Neural crest cell (in vitro differentiated cells): ENCODE results near the gene SPEG. TPM values are rescaled to one million over a fixed set of nuclear protein-coding genes. Genes with fewer than 3 reads are reported as not detected.

Source experiments
- DNase-seq: peaks from one replicate; pipeline ENCODE4 v3.0.0; 2021; ENCODE audit warnings: low read depth, mixed read lengths, low spot score
- H3K27ac Mint-ChIP-seq: one replicate; pipeline ENCODE4 v1.8.0; 2021; ENCODE audit warnings: mild to moderate bottlenecking, mixed read lengths; ENCODE audit not compliant: unreplicated experiment
- H3K27me3 Mint-ChIP-seq: 2 replicates; pipeline ENCODE4 v1.8.0; 2021; ENCODE audit warnings: low read depth, mild to moderate bottlenecking, mixed read lengths
- H3K36me3 Mint-ChIP-seq: 2 replicates; pipeline ENCODE4 v1.8.0; 2021; ENCODE audit warnings: low read depth, mild to moderate bottlenecking, mixed read lengths
- H3K4me1 Mint-ChIP-seq: 2 replicates; pipeline ENCODE4 v1.8.0; 2021; ENCODE audit warnings: mixed read lengths
- H3K4me3 Mint-ChIP-seq: one replicate; pipeline ENCODE4 v1.8.0; 2021; ENCODE audit warnings: mild to moderate bottlenecking, mixed read lengths
- H3K9me3 Mint-ChIP-seq: 2 replicates; pipeline ENCODE4 v1.8.0; 2021; ENCODE audit warnings: mixed read lengths
- total RNA-seq: library from RNA; stranded (reverse); gene quantifications from 2 replicates; pipeline ENCODE4 v1.2.1, GENCODE V29; 2021
- TF ChIP-seq, protein P1 (sequence below): fragments of 200-600 bp; sonication (generic); conservative IDR thresholded peaks from 2 replicates; pipeline ENCODE4 v1.5.0; 2021; ENCODE audit warnings: antibody characterized with exemption, mild to moderate bottlenecking

The SPEG gene
- total RNA-seq, 1 donor from 2014 or later, result 13.4 TPM

- no peaks in the 10 kb centered on the region for H3K36me3 Mint-ChIP-seq
- no peak for DNase-seq
- no peak overlapping the region for H3K4me3 Mint-ChIP-seq
- H3K4me1 Mint-ChIP-seq, result peaks cover 15% of the 10 kb centered on the region
- TF ChIP-seq, protein P1, sequence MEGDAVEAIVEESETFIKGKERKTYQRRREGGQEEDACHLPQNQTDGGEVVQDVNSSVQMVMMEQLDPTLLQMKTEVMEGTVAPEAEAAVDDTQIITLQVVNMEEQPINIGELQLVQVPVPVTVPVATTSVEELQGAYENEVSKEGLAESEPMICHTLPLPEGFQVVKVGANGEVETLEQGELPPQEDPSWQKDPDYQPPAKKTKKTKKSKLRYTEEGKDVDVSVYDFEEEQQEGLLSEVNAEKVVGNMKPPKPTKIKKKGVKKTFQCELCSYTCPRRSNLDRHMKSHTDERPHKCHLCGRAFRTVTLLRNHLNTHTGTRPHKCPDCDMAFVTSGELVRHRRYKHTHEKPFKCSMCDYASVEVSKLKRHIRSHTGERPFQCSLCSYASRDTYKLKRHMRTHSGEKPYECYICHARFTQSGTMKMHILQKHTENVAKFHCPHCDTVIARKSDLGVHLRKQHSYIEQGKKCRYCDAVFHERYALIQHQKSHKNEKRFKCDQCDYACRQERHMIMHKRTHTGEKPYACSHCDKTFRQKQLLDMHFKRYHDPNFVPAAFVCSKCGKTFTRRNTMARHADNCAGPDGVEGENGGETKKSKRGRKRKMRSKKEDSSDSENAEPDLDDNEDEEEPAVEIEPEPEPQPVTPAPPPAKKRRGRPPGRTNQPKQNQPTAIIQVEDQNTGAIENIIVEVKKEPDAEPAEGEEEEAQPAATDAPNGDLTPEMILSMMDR, result no peak
- peaks cover 10% of the 10 kb centered on the region for H3K27me3 Mint-ChIP-seq
- H3K27ac Mint-ChIP-seq, result no peak overlapping the region
- no peaks in the 10 kb centered on the region for H3K9me3 Mint-ChIP-seq
These were observed 19.8 kb upstream of the SPEG start for GRCh38 chr2:219414857-219415256.

DNA sequence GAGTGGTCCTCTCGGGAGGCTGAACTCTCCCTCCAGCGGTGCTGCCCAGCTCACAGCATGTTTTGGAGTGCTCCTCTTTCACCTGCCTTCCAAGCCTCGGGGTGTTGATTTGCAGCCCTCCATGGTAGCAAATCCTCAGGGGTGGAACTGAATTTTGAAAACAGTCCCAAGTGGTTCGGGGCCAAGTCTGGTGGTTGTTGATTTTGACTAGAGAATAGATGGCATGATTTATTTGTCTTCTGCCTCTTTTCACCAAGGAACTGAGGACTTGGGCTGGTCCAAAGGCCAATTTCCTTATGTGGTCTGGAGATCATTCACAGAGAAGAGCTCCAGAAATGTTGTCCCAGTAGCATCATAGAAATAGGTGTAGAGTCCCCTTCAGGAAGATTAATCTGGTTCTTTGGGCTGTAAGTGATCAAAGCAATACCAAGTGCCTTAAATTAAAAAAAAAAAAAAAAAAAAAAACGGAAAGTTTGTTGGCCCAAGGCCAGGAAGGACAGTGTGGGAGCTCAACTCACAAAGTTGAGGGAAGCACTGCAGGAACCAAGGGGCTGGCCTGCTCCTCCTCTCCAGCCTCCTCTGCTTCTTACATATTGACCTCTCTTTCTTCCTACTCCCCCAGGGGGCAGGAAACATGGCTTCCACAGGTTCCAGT lies 18.9 kb upstream of the SPEG start:
- TF ChIP-seq, protein P1, result no peak
- no peak for DNase-seq
- H3K27me3 Mint-ChIP-seq, result peaks cover 10% of the 10 kb centered on the region
- no peak overlapping the region for H3K4me3 Mint-ChIP-seq
- no peaks in the 10 kb centered on the region for H3K36me3 Mint-ChIP-seq
- no peaks in the 10 kb centered on the region for H3K9me3 Mint-ChIP-seq
- H3K4me1 Mint-ChIP-seq, result peaks cover 19% of the 10 kb centered on the region
- H3K27ac Mint-ChIP-seq, result no peak overlapping the region

GRCh38 chr2:219416235-219416602 lies 18.4 kb upstream of the SPEG start:
- Mint-ChIP-seq H3K27me3 (peaks cover 10% of the 10 kb centered on the region), H3K9me3 (no peaks in the 10 kb centered on the region), H3K36me3 (no peaks in the 10 kb centered on the region), H3K4me3 (no peak overlapping the region), H3K4me1 (peaks cover 19% of the 10 kb centered on the region), H3K27ac (no peak overlapping the region)
- TF ChIP-seq, protein P1, result no peak
- DNase-seq, result no peak

DNA sequence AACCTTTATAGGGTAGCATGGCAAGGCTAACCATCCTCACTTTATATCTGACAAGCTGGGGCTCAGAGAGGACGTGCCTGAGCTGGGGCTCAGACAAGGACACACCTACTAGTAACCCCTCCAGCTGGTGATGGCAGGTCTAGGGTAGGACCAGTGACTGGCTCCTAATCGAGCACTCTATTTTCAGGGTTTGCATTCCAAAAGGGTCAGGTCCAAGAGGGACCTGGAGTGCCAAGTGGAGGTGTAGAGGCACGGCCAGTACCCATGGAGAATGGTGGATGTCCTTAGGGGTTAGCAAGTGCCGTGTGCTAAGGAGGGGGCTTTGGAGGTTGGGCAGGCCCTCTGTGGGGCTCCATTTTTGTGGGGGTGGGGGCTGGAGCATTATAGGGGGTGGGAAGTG lies 17.7 kb upstream of the SPEG start:
- Mint-ChIP-seq H3K36me3 (no peaks in the 10 kb centered on the region), H3K27me3 (peaks cover 10% of the 10 kb centered on the region), H3K4me1 (peaks cover 19% of the 10 kb centered on the region), H3K27ac (no peak overlapping the region), H3K9me3 (no peaks in the 10 kb centered on the region), H3K4me3 (no peak overlapping the region)
- TF ChIP-seq, protein P1, result no peak
- DNase-seq, result no peak

GRCh38 chr2:219417374-219417773 lies 17.3 kb upstream of the SPEG start:
- TF ChIP-seq, protein P1, result no peak
- no peak overlapping the region for H3K4me3 Mint-ChIP-seq
- no peak for DNase-seq
- H3K9me3 Mint-ChIP-seq, result no peaks in the 10 kb centered on the region
- no peak overlapping the region for H3K27ac Mint-ChIP-seq
- H3K36me3 Mint-ChIP-seq, result no peaks in the 10 kb centered on the region
- H3K4me1 Mint-ChIP-seq, result peaks cover 19% of the 10 kb centered on the region
- H3K27me3 Mint-ChIP-seq, result peaks cover 10% of the 10 kb centered on the region
